GM12873 (cell line): ENCODE data around the gene MTHFD2.

Source experiments
- TF ChIP-seq, protein P1 (sequence below): IDR thresholded peaks from 2 replicates; pipeline ENCODE4 v1.5.1; 2012; ENCODE audit warnings: low read depth, mild to moderate bottlenecking, moderate library complexity, low read length, control low read depth; ENCODE audit not compliant: insufficient read depth; ENCODE audit errors: missing control alignments

The MTHFD2 gene

DNA sequence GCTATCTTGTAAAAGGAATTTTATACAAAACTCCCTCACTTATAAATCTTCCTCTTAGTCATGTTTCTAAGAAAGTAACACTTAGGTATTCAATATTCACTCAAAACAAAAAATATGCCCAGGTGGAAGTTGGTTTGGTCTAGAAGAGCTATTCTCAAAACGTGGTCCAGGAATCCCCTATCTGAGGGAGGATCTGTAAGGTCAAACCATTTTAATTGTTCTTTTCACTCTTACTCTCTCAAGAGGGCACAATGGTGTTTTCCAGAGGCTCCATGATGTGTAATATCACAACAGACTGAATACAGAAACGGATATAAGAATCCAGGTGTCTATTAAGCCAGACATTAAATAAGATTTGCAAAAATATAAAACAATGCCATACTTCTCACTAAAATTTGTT is 29.7 kb upstream of the MTHFD2 start:
- TF ChIP-seq, protein P1, sequence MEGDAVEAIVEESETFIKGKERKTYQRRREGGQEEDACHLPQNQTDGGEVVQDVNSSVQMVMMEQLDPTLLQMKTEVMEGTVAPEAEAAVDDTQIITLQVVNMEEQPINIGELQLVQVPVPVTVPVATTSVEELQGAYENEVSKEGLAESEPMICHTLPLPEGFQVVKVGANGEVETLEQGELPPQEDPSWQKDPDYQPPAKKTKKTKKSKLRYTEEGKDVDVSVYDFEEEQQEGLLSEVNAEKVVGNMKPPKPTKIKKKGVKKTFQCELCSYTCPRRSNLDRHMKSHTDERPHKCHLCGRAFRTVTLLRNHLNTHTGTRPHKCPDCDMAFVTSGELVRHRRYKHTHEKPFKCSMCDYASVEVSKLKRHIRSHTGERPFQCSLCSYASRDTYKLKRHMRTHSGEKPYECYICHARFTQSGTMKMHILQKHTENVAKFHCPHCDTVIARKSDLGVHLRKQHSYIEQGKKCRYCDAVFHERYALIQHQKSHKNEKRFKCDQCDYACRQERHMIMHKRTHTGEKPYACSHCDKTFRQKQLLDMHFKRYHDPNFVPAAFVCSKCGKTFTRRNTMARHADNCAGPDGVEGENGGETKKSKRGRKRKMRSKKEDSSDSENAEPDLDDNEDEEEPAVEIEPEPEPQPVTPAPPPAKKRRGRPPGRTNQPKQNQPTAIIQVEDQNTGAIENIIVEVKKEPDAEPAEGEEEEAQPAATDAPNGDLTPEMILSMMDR: no peak

DNA sequence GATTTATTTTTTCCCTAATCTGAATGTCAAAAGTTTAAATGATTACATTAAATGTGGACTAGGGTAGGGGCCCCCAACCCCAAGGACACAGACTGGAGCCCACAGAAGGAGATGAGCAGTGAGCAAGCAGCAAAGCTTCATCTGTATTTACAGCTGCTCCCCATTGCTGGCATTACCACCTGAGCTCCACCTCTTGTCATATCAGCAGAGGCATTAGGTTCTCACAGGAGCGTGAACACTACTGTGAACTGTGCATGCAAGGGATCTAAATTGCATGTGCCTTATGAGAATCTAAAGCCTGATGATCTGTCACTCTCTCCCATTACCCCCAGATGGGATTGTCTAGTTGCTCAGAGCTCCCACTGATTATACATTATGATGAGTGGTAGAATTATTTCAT is 23.5 kb upstream of the MTHFD2 start:
- TF ChIP-seq, protein P1: no peak

DNA sequence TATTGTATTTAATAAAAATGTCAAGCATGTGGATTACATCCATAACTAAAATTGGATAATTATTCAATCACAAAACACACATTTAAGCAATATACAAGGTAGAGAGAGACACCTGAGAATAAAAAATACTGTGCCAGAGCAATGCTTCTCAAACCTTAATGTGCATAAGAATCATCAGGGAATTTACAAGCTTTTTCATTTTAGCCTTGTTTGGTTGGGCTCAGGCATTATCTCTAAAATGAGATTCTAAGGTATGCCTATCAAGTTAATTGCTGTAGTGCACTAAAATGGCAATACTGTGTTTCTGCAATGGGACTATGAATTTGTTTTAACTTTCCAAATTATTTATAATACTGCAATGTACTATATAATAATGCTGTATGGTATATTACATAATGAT is 20.7 kb upstream of the MTHFD2 start:
- TF ChIP-seq, protein P1: no peak

DNA sequence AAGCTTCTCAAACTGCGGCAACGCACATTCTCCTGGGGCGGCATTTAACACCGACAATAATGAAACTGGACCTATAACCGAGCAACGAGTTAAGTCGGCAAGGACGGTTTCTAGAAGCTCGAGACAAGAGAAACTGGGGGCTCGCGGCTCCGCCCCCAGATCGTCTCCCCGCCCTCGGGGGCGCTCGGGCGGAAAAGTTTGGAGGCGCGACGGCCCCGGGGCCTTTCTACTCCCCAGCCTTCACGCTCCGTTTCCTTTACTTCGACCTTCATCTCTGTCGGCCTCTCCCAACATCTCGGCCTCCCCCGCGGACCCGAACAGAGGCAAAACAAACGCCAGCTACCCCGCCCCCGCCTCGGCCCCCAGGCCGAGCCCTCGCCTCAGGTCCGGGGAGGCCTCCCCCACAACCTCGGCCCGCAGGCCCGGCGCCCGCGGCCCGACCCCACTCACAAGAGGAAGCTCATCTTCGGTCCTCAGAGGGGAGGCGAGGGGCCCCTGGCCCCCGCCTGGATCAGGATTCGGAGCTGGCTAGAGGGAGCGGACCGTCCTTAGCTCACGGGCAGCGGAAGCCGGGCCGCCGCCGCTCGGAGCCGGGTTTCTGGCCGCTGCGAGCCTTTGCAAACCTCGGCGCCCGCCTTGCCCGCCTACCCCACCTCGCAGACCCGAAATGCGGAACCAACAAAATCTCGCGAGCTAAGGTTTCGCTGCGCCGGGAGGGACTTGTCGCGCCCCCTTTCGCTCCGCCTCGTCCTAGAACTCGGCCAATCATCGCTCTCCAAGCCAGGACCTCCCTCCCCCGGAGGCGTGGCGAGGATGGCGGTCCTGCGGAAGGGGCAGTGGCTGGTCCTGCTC is 20.0 kb upstream of the MTHFD2 start, which contains the start of gene MOB1A:
Gene MOB1A (minus strand): TSS at position 669 of the 852 bp plus-strand sequence. CDS start 205 bp downstream, at position 464.
- TF ChIP-seq, protein P1: no peak

DNA sequence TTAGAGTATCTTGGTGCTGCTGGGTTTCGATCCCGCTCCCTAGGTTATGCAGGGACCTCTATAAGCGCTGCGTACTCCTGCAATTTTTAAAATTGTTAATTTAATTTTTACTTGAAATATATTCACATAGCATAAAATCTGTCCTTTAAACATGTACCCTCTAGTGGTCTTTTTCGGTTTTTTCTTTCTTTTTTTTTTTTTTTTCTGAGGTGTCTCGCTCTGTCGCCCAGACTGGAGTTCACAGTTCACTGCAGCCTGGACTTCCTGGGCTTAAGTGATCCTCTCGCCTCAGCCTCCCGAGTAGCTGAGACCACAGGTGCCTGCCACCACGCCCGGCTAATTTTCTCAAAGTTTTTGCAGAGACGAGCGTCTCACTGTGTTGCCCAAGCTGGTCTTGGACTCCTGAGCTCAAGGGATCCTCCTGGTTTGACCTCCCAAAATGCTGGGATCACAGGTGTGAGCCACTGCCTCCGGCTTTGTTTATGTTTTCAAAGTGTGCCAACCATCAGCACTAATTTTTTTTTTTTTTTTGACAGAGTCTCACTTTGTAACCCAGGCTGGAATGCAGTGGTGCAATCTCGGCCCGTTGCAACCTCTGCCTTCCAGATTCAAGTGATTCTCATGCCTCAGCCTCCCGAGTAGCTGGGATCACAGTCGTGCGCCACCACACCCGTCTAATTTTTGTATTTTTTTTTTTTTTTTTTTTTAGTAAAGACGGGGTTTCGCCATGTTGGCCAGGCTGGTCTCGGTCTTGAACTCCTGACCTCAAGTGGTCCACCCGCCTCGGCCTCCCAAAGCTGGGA is 19.2 kb upstream of the MTHFD2 start:
- TF ChIP-seq, protein P1: peak; percentile 37

DNA sequence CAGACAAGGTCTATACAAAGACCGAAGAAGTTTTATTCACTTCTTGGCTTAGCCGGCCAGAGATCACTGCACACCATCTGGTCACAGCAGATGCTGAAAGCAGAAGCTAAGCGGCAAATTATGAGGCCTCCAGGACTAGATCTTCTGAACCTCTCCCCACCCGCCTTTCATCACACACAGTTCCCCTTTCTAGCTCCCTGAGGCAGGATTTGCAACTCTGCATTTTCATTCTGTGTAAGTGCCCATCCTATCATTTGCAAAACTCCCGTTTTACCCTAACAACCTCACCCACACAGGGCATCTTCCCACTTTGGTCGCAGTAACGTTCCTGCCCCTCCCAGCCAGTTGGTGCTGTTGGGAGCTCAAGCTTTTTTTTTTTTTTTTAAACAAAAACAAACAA is 16.7 kb upstream of the MTHFD2 start:
- TF ChIP-seq, protein P1: no peak

DNA sequence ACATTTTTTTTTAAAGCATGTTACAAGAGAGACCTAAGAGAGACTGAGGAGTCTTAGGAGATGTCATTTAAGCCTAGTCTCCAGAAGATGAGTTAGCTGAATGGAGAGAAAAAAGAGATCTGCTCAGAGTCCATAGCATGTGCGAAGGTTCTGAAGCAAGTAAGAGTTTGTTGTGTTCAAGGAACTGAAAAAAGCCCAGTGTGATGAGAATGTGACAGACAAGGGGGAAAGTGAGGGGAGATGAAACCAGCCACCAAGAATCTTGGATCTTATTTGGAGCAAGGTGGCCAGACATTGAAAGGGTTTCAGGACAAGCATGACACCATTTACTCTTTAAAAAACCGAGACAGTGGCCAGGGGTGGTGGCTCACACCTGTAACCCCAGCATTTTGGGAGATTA is 14.5 kb upstream of the MTHFD2 start:
- TF ChIP-seq, protein P1: no peak
